B cell (primary cell): ENCODE measurements around the gene REM2. TPM values are rescaled to one million over a fixed set of nuclear protein-coding genes. Genes with fewer than 3 reads are reported as not detected.

Experiments used
- ATAC-seq: fragments of 200-7000 bp; cut with Tn5 transposase; one replicate; pipeline ENCODE4 v1.10.0; 2021; ENCODE audit warnings: low read depth, mild to moderate bottlenecking, moderate number of reproducible peaks, moderate library complexity
- CTCF ChIA-PET: fragments of 350-600 bp; sonication (Branson Sonifier 250); formaldehyde crosslinking; loops from one replicate; lab custom pipeline; 2021; ENCODE audit warnings: antibody characterized with exemption, inconsistent platforms; lab: Charles Lee
- POLR2A ChIA-PET: fragments of 350-600 bp; sonication (Branson Sonifier 250); formaldehyde crosslinking; loops from one replicate; lab custom pipeline; 2021; ENCODE audit warnings: antibody characterized with exemption; lab: Charles Lee
- DNase-seq: peaks from one replicate; pipeline ENCODE4 v3.0.0; 2013
- H2AFZ ChIP-seq: 2 replicates; pipeline ENCODE4 v1.6.1; 2012; ENCODE audit warnings: mild to moderate bottlenecking, low read depth, low read length; ENCODE audit not compliant: insufficient read depth, poor library complexity, severe bottlenecking
- H3K27ac ChIP-seq, 2 donors: 1 replicate in 1 of 2; 2 replicates in 1 of 2; pipeline ENCODE4 v1.5.1; 2012 to 2013; ENCODE audit warnings: low read length in 2 of 2, mild to moderate bottlenecking in 2 of 2, moderate library complexity in 1 of 2
- H3K27me3 ChIP-seq, 4 experiments: fragments of 200-600 bp in 1 of 4; sonication (generic) in 1 of 4; replicated peaks in 1 of 4; 1 replicate in 2 of 4; 2 replicates in 2 of 4; pipeline versions ENCODE4 v1.6.1 to v1.7.0; 2013 to 2016; ENCODE audit warnings: low read length in 3 of 4, mild to moderate bottlenecking in 2 of 4, mixed read lengths in 1 of 4, moderate library complexity in 1 of 4; ENCODE audit not compliant: insufficient read depth in 4 of 4, control insufficient read depth in 3 of 4; ENCODE audit errors: control extremely low read depth in 1 of 4
- H3K36me3 ChIP-seq, 2 experiments: replicated peaks in 1 of 2; 1 replicate in 1 of 2; 2 replicates in 1 of 2; pipeline versions ENCODE4 v1.6.1 to v1.7.1; 2013; ENCODE audit warnings: low read length in 1 of 2; ENCODE audit not compliant: insufficient read depth in 2 of 2, control insufficient read depth in 1 of 2; ENCODE audit errors: control extremely low read depth in 1 of 2, extremely low read depth in 1 of 2
- H3K4me1 ChIP-seq, 2 donors: fragments of 200-600 bp in 1 of 2; sonication (generic) in 1 of 2; 1 replicate in 1 of 2; 2 replicates in 1 of 2; pipeline versions ENCODE4 v1.5.1 to v1.6.1; 2013 to 2017; ENCODE audit warnings: low read length in 2 of 2; ENCODE audit not compliant: control insufficient read depth in 2 of 2, insufficient read depth in 2 of 2
- H3K4me2 ChIP-seq: replicated peaks from 2 replicates; pipeline ENCODE3; 2012; ENCODE audit warnings: mild to moderate bottlenecking, low read depth, low read length; ENCODE audit not compliant: poor library complexity, severe bottlenecking
- H3K4me3 ChIP-seq, 5 experiments: fragments of 200-600 bp in 1 of 5; sonication (generic) in 1 of 5; 1 replicate in 3 of 5; 2 replicates in 2 of 5; pipeline versions ENCODE4 v1.5.1 to v1.7.0; 2011 to 2016; ENCODE audit warnings: low read length in 4 of 5, mild to moderate bottlenecking in 4 of 5, low read depth in 2 of 5, control low read depth in 1 of 5, moderate library complexity in 1 of 5; ENCODE audit not compliant: insufficient read depth in 1 of 5; ENCODE audit errors: control extremely low read depth in 1 of 5, extremely low read depth in 1 of 5
- H3K79me2 ChIP-seq: fragments of 200-600 bp; sonication (generic); one replicate; pipeline ENCODE4 v1.6.0; 2016; ENCODE audit warnings: low read length; ENCODE audit not compliant: control insufficient read depth, insufficient read depth
- H3K9ac ChIP-seq: fragments of 200-600 bp; sonication (generic); 2 replicates; pipeline ENCODE4 v1.6.1; 2017; ENCODE audit warnings: mild to moderate bottlenecking, low read length, moderate library complexity
- H3K9me3 ChIP-seq, 3 donors: one replicate each; pipeline versions ENCODE4 v1.6.1 to v1.7.1; 2013; ENCODE audit warnings: low read length in 2 of 3; ENCODE audit not compliant: control insufficient read depth in 2 of 3, insufficient read depth in 1 of 3; ENCODE audit errors: control extremely low read depth in 1 of 3
- H4K20me1 ChIP-seq: 2 replicates; pipeline ENCODE4 v1.6.0; 2012; ENCODE audit warnings: mild to moderate bottlenecking, low read length; ENCODE audit not compliant: insufficient read depth, control insufficient read depth, poor library complexity, severe bottlenecking
- H3K27ac Mint-ChIP-seq: one replicate; pipeline ENCODE4 v1.8.0; 2021; ENCODE audit warnings: mixed read lengths
- H3K27me3 Mint-ChIP-seq: one replicate; pipeline ENCODE4 v1.8.0; 2021; ENCODE audit warnings: mixed read lengths
- H3K4me1 Mint-ChIP-seq: one replicate; pipeline ENCODE4 v1.8.0; 2021; ENCODE audit warnings: mixed read lengths
- H3K4me3 Mint-ChIP-seq: one replicate; pipeline ENCODE4 v1.8.0; 2021; ENCODE audit warnings: mixed read lengths
- H3K9me3 Mint-ChIP-seq: one replicate; pipeline ENCODE4 v1.8.0; 2022; ENCODE audit warnings: mixed read lengths; ENCODE audit not compliant: insufficient read depth
- EZH2 ChIP-seq: IDR thresholded peaks from 2 replicates; pipeline ENCODE4 v1.6.1; 2012; ENCODE audit warnings: borderline replicate concordance, low read depth, mild to moderate bottlenecking, moderate library complexity, low read length; ENCODE audit not compliant: insufficient read depth, poor library complexity, severe bottlenecking
- WGBS: methylation state at CpG from one replicate; pipeline ENCODE4 v1.1.5; 2013; ENCODE audit warnings: missing lambda C conversion rate; ENCODE audit not compliant: insufficient coverage; 5-methylcytosine and 5-hydroxymethylcytosine counted together
- intact Hi-C: fragments of 100-400 bp; cut with micrococcal nuclease; formaldehyde crosslinking; loops from one replicate; pipeline ENCODE4 v1.10.0; 2022
- polyA plus RNA-seq: library from polyadenylated mRNA; depleted of rRNA; stranded (reverse); fragments of >200 nt; gene quantifications from 2 replicates; pipeline ENCODE4 v1.2.3, GENCODE V29; 2012
- total RNA-seq, 2 donors: library from RNA; stranded (reverse); fragments of 120-200 nt in 1 of 2; gene quantifications; 1 replicate in 1 of 2; 2 replicates in 1 of 2; pipeline versions ENCODE4 v1.2.3 to v1.2.4, GENCODE V29; 2013 to 2022
- TF ChIP-seq, protein P1 (sequence below): fragments of 200-600 bp; IDR thresholded peaks from one replicate; pipeline ENCODE4 v1.8.0; 2022; ENCODE audit warnings: antibody characterized with exemption, mild to moderate bottlenecking

REM2 gene
- total and polyA plus RNA-seq, 2 donors (not counting 1 experiment from before 2014, with no cell fraction given): 5.6 to 12.9 TPM

- H3K4me3 ChIP-seq: peak within 1 kb of the TSS; percentile 83 to 97 (median 92)
- peaks cover 19 to 35% of the 10 kb centered on the region in 2 donors for H3K4me1 ChIP-seq
- POLR2A ChIA-PET: interaction anchor here (0.6 to 4.6 kb wide), 13 partner anchors 10 to 117 kb away, joined by 3 to 61 read pairs (median 4); partner anchors contain the start of genes OXA1L and REM2
- Mint-ChIP-seq H3K27me3 (no peaks in the 10 kb centered on the region), H3K27ac (peak within 1 kb of the TSS; percentile 98), H3K4me3 (peak within 1 kb of the TSS; percentile 96), H3K9me3 (no peaks in the 10 kb centered on the region), H3K4me1 (peaks cover 34% of the 10 kb centered on the region)
- peaks cover 42% of the 10 kb centered on the region for H3K79me2 ChIP-seq
- H4K20me1 ChIP-seq: peaks cover 31% of the 10 kb centered on the region
- H3K4me2 ChIP-seq: peak within 1 kb of the TSS; percentile 85
- peak; percentile 81 for ATAC-seq
- intact Hi-C loops: loop anchor here (1.0 to 5.0 kb wide), 10 partner anchors 17 to 315 kb away; partner anchors contain the start of genes AJUBA, DAD1 and RBM23
- H3K36me3 ChIP-seq: peaks cover 2 to 35% of the 10 kb centered on the region in 2 experiments
- no peaks in the 10 kb centered on the region for H3K27me3 ChIP-seq
- CTCF ChIA-PET: interaction anchor here (0.5 to 7.9 kb wide), 30 partner anchors 9 to 486 kb away, joined by 3 to 111 read pairs (median 6); partner anchors contain the start of genes AJUBA, CDH24, DAD1 and HAUS4
- H2AFZ ChIP-seq: peak within 1 kb of the TSS; percentile 76
- TF ChIP-seq, protein P1, sequence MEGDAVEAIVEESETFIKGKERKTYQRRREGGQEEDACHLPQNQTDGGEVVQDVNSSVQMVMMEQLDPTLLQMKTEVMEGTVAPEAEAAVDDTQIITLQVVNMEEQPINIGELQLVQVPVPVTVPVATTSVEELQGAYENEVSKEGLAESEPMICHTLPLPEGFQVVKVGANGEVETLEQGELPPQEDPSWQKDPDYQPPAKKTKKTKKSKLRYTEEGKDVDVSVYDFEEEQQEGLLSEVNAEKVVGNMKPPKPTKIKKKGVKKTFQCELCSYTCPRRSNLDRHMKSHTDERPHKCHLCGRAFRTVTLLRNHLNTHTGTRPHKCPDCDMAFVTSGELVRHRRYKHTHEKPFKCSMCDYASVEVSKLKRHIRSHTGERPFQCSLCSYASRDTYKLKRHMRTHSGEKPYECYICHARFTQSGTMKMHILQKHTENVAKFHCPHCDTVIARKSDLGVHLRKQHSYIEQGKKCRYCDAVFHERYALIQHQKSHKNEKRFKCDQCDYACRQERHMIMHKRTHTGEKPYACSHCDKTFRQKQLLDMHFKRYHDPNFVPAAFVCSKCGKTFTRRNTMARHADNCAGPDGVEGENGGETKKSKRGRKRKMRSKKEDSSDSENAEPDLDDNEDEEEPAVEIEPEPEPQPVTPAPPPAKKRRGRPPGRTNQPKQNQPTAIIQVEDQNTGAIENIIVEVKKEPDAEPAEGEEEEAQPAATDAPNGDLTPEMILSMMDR: no peak
- TF ChIP-seq EZH2: no peak
- no peaks in the 10 kb centered on the region for H3K9me3 ChIP-seq
- H3K9ac ChIP-seq: peak within 1 kb of the TSS; percentile 96
- peak within 1 kb of the TSS; percentile 84 to 88 for H3K27ac ChIP-seq
- DNase-seq: peak; percentile 88
- WGBS: under 1% methylated on average over 48 of the region's 50 CpGs
Measured at GRCh38 chr14:22871224-22872032, 11.6 kb upstream of the REM2 start, which contains the start of gene LRP10. TSS of gene LRP10 (plus strand) at chr14:22871740. CDS start at chr14:22872304, 564 bp downstream.
